Spleen (tissue), 11 donors: Measurements from ENCODE around the gene NUAK1. TPM values are rescaled to one million over a fixed set of nuclear protein-coding genes. Genes with fewer than 3 reads are reported as not detected.

Experiments used
- DNase-seq: peaks from one replicate; pipeline ENCODE4 v3.0.0-alpha.2; 2020
- H3K27ac ChIP-seq, 8 donors: fragments of 200-600 bp; sonication (generic) in 7 of 8; 1 replicate in 4 of 8; 2 replicates in 4 of 8; pipeline versions ENCODE4 v1.5.0 to v1.8.0; 2016 to 2021; ENCODE audit warnings: inconsistent platforms in 4 of 8, mild to moderate bottlenecking in 4 of 8, moderate library complexity in 1 of 8
- H3K27me3 ChIP-seq, 7 donors: fragments of 200-600 bp; sonication (generic) in 6 of 7; replicated peaks in 1 of 7; 1 replicate in 4 of 7; 2 replicates in 3 of 7; pipeline versions ENCODE4 v1.5.0 to v1.8.0; 2016 to 2021; ENCODE audit warnings: inconsistent platforms in 3 of 7, mild to moderate bottlenecking in 1 of 7
- H3K36me3 ChIP-seq, 6 donors: fragments of 200-600 bp; sonication (generic) in 5 of 6; 1 replicate in 4 of 6; 2 replicates in 2 of 6; pipeline versions ENCODE4 v1.5.0 to v1.8.0; 2016 to 2021; ENCODE audit warnings: inconsistent platforms in 2 of 6
- H3K4me1 ChIP-seq, 6 donors: fragments of 200-600 bp; sonication (generic) in 5 of 6; 1 replicate in 3 of 6; 2 replicates in 3 of 6; pipeline versions ENCODE4 v1.5.0 to v1.8.0; 2016 to 2021; ENCODE audit warnings: inconsistent platforms in 3 of 6
- H3K4me3 ChIP-seq, 8 donors: fragments of 200-600 bp; sonication (generic) in 7 of 8; 1 replicate in 4 of 8; 2 replicates in 4 of 8; pipeline versions ENCODE4 v1.5.0 to v1.8.0; 2016 to 2021; ENCODE audit warnings: inconsistent platforms in 4 of 8, mild to moderate bottlenecking in 4 of 8, moderate library complexity in 2 of 8
- H3K9me3 ChIP-seq, 8 donors: fragments of 200-600 bp; sonication (generic) in 7 of 8; 1 replicate in 4 of 8; 2 replicates in 4 of 8; pipeline versions ENCODE4 v1.5.0 to v1.8.0; 2016 to 2021; ENCODE audit warnings: inconsistent platforms in 4 of 8
- POLR2A ChIP-seq, 3 donors: fragments of 450-650 bp; IDR thresholded peaks; one replicate each; pipeline ENCODE4 v1.5.1; 2017; ENCODE audit warnings: antibody characterized with exemption in 3 of 3, mild to moderate bottlenecking in 1 of 3
- POLR2AphosphoS5 ChIP-seq, 3 donors: sonication (generic); formaldehyde crosslinking; IDR thresholded peaks; one replicate each; pipeline ENCODE4 v1.5.1; 2017; ENCODE audit warnings: antibody characterized with exemption in 3 of 3
- WGBS, 5 donors: extraction: QIAGEN DNeasy Blood & Tissue Kit in 3 of 5; methylation state at CpG; one replicate each; pipeline versions ENCODE4 v1.1.5 to v1.1.7; 2013 to 2018; 5-methylcytosine and 5-hydroxymethylcytosine counted together
- intact Hi-C: fragments of 100-400 bp; cut with DNase I; formaldehyde crosslinking; loops from one replicate; pipeline ENCODE4 v1.15.0; 2023; ENCODE audit warnings: low total_unique reads
- polyA plus RNA-seq, 3 donors: library from polyadenylated mRNA; stranded (reverse); fragments of 200-250 nt; gene quantifications; one replicate each; pipeline ENCODE4 v1.2.1, GENCODE V29; 2013
- total RNA-seq, 7 donors: library from RNA; depleted of rRNA in 3 of 7; stranded (reverse); fragments of >200 nt in 3 of 7; fragmentation: NEBNext Ultra II Directional in 4 of 7; extraction: Animal tissue kit (Norgen Biotek cat#: 25700) in 4 of 7; gene quantifications; one replicate each; pipeline versions ENCODE4 v1.1.0 to v1.2.1, GENCODE V29; 2016 to 2021
- TF ChIP-seq, protein P1 (sequence below), 11 experiments: fragments of 200-600 bp in 7 of 11; fragments of 450-650 bp in 4 of 11; sonication (generic) in 4 of 11; IDR thresholded peaks in 8 of 11; conservative IDR thresholded peaks in 3 of 11; 1 replicate in 7 of 11; 2 replicates in 4 of 11; pipeline versions ENCODE4 v1.4.0 to v1.8.0; 2016 to 2021; ENCODE audit warnings: antibody characterized with exemption in 11 of 11, inconsistent platforms in 4 of 11, mild to moderate bottlenecking in 1 of 11
- donor health status: healthy with polysubstance abuse.
- donor health status: DM: no; HTN: no; CAD: no; lungs with moderate emphysema.
- donor health status: DM: no; HTN: no; CAD: no.
- donor health status: Bipolar disorder and iron deficiency.
- donor health status: healthy.
- donor health status: DM: no; HTN: no; CAD: no.
- donor health status: DM: yes; HTN: yes; CAD: no.

Gene NUAK1
- total and polyA plus RNA-seq, 10 donors: 0.20 to 3.3 (median 1.2) TPM

DNA sequence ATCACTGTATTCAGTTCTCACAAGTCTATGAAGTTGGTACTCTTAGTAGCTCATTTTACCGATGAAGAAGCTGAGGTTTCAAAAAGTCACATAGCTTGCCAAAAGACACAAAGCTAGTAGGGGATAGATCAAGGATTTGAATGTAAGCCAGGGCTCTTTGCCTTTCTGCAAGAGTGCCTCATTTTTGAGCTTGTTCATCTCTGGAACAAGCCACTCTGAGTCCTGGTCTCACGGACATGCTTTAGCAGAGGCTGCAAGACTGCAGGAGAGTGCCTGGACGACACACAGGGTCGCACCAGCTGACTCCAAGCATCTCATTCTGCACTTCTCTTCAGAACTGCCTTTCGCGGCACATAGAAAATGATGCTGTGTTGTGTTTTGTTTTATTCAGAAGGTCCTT, 3.7 kb downstream of the NUAK1 start:
- intact Hi-C loops: loop anchor here (5.0 kb wide), 1 partner anchor 713 kb away; no protein-coding TSS in a partner anchor
- no peaks in the 10 kb centered on the region for H3K9me3 ChIP-seq
- H3K36me3 ChIP-seq: no peaks in the 10 kb centered on the region
- TF ChIP-seq POLR2AphosphoS5 (IDR thresholded peaks at IDR 0.05) (no peak), POLR2A (IDR thresholded peaks at IDR 0.05) (no peak)
- TF ChIP-seq, protein P1, sequence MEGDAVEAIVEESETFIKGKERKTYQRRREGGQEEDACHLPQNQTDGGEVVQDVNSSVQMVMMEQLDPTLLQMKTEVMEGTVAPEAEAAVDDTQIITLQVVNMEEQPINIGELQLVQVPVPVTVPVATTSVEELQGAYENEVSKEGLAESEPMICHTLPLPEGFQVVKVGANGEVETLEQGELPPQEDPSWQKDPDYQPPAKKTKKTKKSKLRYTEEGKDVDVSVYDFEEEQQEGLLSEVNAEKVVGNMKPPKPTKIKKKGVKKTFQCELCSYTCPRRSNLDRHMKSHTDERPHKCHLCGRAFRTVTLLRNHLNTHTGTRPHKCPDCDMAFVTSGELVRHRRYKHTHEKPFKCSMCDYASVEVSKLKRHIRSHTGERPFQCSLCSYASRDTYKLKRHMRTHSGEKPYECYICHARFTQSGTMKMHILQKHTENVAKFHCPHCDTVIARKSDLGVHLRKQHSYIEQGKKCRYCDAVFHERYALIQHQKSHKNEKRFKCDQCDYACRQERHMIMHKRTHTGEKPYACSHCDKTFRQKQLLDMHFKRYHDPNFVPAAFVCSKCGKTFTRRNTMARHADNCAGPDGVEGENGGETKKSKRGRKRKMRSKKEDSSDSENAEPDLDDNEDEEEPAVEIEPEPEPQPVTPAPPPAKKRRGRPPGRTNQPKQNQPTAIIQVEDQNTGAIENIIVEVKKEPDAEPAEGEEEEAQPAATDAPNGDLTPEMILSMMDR (IDR thresholded peaks at IDR 0.05 in 8 of 11, conservative IDR thresholded peaks at IDR 0.05 in 3 of 11): no peak
- H3K27me3 ChIP-seq: peaks cover 0 to 88% (median 42%) of the 10 kb centered on the region in 7 donors
- H3K4me1 ChIP-seq: peaks cover 5 to 41% (median 31%) of the 10 kb centered on the region in 6 donors
- WGBS, 5 donors: 71 to 87% (median 81%) methylated on average over 6 of the region's 6 CpGs
- H3K27ac ChIP-seq: no peak overlapping the region
- no peak for DNase-seq
- H3K4me3 ChIP-seq: no peak overlapping the region

DNA sequence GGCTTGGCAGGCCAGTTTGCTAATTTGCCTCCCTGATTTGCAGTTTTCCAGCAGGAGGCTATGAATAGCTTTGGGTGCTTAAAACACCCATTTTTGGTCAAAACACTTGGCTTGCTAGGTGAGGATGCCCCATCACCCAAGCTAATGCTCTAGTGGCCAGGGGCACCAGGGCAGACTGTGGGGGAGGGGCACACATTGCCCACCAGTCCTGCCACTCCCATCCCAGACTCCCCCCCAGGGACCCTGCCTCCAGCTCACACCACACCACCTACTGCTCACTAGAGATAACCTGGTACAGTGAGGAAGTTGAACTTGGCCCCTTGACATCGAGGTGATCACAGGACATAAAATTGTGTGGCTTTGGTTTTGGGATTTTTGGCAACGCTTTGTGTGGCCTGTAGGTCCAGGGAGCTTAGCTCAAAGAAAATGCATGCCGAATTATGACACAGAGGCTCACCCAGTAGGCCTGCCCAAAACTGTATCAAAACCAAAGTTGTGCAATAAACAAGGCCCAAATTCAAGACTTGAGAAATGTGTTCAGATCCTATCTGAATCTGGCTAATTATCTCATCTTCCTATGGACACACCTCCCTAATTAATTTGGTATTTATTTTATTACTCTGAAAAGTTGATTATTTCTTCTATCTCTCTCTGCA, 4.3 kb downstream of the NUAK1 start:
- H3K27ac ChIP-seq: no peak overlapping the region
- no peak for DNase-seq
- H3K9me3 ChIP-seq: no peaks in the 10 kb centered on the region
- H3K36me3 ChIP-seq: no peaks in the 10 kb centered on the region
- no peak for TF ChIP-seq POLR2AphosphoS5 (IDR thresholded peaks at IDR 0.05)
- no peak for TF ChIP-seq POLR2A (IDR thresholded peaks at IDR 0.05)
- TF ChIP-seq, protein P1 (IDR thresholded peaks at IDR 0.05 in 8 of 11, conservative IDR thresholded peaks at IDR 0.05 in 3 of 11): no peak
- peaks cover 5 to 36% (median 28%) of the 10 kb centered on the region in 6 donors for H3K4me1 ChIP-seq
- intact Hi-C loops: no loop called here
- H3K27me3 ChIP-seq: peaks cover 0 to 88% (median 35%) of the 10 kb centered on the region in 7 donors
- WGBS, 5 donors: 35 to 62% (median 45%) methylated on average over 3 of the region's 3 CpGs
- H3K4me3 ChIP-seq: no peak overlapping the region

- H3K4me3 ChIP-seq: no peak overlapping the region
- no peak overlapping the region for H3K27ac ChIP-seq
- TF ChIP-seq, protein P1 (IDR thresholded peaks at IDR 0.05 in 8 of 11, conservative IDR thresholded peaks at IDR 0.05 in 3 of 11): no peak
- TF ChIP-seq POLR2AphosphoS5 (IDR thresholded peaks at IDR 0.05) (no peak), POLR2A (IDR thresholded peaks at IDR 0.05) (no peak)
- DNase-seq: no peak
- 81 to 89% (median 85%) methylated on average over 4 of the region's 4 CpGs for WGBS, 5 donors
- H3K27me3 ChIP-seq: peaks cover 0 to 87% (median 25%) of the 10 kb centered on the region in 7 donors
- intact Hi-C loops: no loop called here
- H3K9me3 ChIP-seq: no peaks in the 10 kb centered on the region
- peaks cover 4 to 26% (median 18%) of the 10 kb centered on the region in 6 donors for H3K4me1 ChIP-seq
- no peaks in the 10 kb centered on the region for H3K36me3 ChIP-seq
Observed at GRCh38 chr12:106133136-106134087, 5.3 kb downstream of the NUAK1 start.
